Glomerular endothelial cell (primary cell): ENCODE measurements around the gene CFAP65. TPM values are rescaled to one million over a fixed set of nuclear protein-coding genes. Genes with fewer than 3 reads are reported as not detected.

ENCODE experiments used
- DNase-seq: peaks from one replicate; pipeline ENCODE4 v3.0.0-alpha.2; 2011; ENCODE audit warnings: low read depth, low spot score; ENCODE audit errors: extremely low read depth
- total RNA-seq: library from RNA; depleted of rRNA; stranded (reverse); fragments of >200 nt; gene quantifications from 2 replicates; pipeline ENCODE4 v1.2.3, GENCODE V29; 2015

Gene CFAP65
- total RNA-seq, 1 donor from 2014 or later, result not detected

DNA sequence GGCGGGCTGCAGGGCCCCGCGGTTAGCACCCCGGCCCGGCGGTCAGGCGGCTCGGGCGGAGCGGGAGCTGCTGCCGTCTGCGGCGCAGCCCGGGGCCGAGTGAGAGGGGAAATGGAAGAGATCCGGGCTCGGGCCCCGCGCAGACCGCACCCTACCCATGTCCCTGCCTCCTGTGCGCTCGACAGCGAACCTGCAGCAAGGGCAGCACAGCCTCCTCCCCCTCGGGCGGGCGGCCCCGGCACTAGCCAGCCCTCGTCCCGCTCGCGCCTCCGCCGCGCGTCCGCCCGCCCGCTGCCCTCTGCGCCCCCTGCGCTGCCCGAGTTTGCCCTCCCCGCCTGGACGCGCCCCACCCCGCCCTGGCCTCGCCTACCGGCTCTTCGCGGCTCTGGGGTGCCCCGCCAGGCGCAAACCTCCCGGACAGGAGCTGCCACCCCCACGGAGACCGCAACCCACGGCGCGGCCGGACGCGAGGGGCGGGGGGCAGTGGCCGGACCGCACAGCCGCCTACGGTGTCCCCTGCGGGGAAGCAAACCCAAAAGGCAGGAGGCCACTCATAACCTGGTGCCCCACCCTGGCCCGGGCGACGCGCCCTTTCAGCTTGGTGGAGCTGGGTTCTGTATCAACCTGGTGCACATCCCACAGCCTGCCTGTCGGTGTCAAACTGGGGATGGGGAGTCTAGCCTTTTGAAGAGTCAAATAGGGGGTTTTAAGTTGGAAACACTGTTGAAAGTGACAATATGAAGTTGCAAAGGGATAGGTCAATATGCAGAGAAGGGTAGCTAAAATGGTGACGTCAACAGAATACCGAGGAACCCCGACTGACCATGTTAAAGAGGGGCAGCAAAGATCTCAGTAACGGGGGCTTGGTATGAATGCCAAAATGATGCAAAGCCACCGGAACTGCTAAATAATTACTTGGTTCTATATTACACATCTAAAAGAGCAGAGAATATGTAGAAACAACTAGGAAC is 19.8 kb upstream of the CFAP65 start, which contains the start of gene IHH:
Gene IHH (minus strand): TSS at position 101 of the 971 bp plus-strand sequence. CDS start 454 bp downstream, outside the sequence.
- no peak for DNase-seq

DNA sequence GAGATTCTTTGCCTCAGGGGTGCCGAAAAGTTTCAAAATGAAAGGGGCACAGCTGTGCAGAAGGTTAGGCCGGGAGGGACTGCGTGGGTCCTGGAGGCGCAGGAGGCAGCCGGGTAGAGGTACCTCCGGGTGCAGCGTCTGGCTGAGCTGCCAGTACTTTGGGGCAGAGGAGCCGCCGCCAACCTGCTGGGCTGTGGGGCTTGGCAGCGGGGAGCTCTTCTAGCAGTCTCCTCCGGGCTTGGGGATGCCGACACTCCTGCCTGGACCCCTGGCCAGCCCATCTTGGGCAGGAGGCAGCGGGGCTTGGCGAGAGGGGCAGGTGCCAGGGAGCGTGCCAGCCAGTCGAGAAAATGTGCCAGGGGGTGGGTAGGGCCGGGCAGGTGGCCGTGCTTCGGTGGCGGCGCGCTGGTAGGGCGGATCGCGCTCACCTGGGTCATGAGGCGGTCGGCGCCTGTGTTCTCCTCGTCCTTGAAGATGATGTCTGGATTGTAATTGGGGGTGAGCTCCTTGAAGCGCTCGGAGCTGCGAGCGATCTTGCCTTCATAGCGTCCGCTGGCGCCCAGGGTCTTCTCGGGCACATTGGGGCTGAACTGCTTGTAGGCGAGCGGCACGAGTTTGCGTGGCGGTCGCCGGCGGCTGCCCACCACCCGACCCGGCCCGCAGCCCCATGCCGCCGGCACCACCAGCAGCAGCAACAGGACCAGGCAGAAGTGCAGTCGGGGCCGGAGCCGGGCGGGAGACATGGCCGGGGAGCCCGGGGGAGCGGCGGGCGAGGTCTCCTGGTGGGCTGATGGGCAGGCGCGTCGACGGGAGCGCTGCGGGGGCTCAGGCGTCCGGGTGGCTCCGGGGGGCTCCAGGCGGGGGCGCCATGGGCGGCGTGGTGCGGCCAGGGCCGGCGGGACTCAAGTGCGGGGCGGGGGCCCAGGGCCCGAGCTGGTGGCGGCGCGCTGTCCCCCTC is 18.7 kb upstream of the CFAP65 start:
- no peak for DNase-seq

- no peak for DNase-seq
These were observed 18.0 kb upstream of the CFAP65 start for GRCh38 chr2:219059375-219059724.

DNA sequence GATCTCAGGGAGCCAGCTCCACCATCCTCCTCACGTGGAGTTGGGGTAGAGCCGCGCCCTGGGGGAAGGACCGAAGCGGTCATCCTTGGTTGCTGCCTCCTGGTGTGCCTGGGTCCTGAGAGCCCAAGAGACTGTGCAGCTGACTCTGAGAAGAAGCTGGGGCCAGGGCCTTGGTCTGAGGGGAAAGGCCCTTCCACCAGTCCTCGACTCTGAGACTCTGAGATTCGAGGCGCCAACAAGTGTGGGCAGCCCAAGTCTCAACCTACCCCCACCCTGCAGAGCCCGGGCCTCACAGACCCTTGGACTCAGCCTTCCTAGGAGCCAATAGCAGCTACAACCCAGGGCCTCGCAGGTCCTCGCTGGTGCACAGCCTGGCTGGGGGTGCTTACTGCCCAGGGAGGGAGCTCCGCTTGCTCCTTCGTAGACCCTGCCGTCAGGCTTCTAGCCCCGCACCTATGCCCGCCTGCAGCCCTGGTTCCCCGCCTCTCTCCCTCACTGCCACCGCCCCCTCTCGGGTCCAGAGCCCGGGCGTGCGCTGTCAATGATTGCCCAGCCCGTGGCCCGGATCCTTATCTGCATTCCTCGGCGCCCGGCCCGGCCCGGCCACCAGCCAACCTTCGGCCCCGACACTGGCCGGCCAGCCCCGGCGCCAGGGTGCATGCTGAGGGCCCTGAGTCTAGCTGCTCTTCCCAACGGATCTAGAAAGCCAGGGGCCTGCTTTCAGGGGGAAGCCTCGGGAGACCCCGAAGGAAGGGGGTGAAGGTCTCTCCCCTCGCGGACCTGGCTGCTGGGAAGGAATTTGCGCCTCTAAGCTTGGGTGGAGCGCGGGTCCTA is 17.4 kb upstream of the CFAP65 start:
- DNase-seq, result no peak

DNA sequence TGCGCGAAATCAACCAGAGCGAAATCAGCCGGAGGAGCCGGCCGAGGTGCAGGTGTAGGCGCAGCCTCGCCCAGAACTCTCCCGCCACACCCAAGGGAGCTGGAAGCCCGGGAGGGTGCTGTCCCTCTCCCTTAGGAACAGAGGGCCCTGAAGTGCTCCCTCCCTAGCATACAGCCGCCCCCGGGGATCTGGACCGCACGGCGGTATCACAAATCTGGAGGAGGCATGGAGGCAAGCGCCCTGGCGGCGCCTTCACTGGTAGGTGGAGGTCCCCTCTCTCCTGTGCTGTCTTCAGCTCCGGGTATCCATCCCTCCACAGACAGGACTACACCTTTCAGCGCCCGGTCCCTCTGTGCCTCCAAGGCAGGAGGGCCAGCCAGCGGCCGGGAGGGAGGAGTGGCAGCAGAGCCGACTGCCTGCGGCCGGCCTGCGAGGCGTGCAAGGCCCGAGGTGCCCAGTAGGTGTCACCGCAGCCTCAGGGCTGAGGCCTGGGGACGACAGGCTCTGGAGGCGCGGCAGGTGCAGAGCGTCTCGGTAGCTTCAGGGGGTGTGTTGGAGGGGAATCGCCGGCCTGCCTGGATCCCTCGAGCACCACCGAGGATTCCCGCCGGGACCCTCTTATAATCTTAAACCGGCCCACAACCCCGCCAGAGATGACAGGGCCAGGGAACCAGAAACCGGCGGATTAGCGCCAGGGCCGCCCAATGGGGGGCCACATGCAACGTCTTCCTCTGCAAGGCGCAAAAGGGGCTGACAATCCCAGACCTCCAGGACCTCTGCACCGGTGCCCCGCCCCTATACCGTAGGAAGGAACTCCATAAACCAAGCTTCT is 16.6 kb upstream of the CFAP65 start:
- no peak for DNase-seq

DNA sequence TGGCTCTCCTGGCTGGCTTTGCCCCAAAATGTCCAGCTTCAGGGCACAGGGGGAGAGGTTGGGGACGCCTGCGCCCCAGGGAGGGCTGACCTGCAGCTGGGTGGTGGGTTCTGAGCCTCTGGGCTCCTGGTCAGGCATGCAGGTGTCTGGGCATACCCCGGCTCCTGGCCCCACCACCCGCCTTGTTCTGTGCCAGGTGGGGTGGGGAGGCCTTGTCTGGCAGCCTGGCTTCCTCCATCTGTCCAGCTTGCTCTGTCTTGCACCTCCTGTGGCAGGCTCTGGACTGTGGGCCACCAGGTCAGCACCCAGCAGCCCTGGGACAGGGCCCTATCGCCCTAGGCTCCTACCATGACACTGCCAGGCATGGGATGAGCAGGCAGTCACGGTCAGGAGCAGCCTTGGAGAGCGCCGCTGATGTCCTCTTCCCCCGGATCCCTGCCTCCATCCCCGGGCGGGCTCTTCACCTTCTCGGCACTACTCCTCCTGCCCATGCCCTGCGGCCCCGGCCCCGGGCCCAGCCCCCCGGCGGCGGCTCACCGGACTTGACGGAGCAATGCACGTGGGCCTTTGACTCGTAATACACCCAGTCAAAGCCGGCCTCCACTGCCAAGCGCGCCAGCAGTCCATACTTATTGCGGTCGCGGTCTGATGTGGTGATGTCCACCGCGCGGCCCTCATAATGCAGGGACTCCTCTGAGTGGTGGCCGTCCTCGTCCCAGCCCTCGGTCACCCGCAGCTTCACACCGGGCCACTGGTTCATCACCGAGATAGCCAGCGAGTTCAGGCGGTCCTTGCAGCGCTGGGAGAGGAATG is 15.8 kb upstream of the CFAP65 start:
- no peak for DNase-seq

DNA sequence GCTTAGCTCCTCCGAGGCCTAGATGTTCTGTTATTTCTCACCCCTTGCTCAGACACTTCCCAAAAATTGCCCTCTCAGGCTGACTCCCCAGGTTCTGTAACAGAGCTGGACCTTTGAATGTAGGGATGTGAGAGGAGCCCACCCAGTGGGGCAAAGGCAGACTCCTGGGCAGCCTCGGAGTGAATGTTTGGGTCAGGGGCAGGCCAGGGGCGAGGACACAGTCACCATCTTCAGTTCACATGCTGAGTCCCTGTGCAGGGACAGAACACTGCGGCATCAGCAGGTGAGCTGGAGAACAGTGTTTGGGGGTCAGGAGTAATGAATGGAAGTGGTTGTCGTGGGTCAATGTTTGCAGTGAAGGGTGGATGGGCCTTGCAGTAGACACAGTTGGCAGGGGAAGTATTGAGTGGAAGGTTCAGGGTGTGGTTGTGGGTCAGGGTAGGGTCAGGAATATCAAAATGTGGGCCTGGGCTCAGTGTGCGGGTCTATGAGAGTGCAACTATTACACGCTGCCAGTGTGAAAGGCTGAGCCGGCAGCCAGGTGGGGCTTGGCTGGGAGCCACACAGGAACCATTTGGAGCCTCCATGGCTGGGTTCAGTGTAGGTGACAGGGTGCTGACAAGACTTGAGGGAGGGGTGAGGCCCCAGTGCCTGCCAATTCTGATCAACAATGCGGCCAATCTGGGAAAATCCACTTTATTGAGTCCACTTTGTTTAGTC is 15.0 kb upstream of the CFAP65 start:
- no peak for DNase-seq

DNA sequence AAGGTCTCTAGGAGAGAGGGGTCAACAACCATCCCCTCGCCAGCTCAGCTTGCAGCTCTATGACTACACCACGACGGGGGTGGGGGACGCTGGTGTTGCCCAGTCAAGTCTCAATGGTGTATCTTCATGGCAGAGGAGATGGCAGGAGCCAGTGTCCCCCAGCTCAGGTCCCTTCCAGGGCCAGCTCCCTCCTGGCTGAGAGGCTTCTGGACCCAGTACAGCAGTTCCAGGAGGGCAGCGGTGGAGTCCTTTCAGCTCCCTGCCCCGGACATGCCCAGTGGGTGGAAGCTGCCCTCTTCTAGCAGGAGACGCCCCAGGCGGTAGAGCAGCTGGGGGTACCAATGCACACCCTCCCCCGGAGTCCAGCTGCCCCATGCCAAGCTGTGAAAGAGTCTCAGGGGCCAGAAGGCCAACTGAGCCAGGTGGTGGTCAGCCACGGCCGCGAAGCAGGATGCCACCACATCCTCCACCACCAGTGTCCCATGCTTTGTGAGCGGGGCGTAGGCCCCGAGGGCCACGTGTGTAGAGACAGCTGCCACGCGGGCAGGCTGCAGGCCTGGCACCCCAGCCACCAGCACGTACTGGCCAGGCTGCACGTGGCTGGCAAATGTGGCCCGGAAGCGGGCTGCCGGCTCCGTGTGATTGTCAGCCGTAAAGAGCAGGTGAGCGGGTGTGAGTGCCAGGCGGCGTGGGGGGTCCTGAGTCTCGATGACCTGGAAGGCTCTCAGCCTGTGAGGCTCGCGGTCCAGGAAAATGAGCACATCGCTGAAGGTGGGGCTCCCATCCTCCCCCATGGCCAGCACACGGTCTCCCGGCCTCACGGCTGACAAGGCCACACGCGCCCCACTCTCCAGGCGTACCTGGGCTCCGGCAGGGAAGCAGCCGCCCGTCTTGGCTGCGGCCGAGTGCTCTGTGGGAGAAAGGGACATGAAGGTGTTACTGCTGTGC is 13.9 kb upstream of the CFAP65 start:
- DNase-seq, result no peak

DNA sequence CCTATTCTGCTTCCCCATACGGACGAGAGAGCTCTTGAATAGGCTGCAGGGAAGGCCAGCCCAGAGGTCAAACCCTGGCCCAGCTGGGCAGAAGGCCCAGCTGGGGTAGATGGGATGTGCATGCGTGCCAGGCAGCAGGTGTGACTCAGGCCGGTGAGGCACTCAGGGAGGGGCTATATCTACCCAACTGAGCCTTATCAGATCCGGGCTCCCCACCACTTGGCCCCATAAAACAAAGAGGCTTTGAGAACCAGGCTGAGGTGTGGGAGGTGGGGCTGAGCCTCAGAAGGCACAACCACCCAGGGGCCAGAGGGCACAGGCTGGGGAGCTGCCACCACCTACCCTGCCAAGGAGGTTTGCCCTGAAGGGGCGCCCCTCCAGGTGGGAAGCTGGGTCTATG is 8.0 kb upstream of the CFAP65 start:
- DNase-seq, result no peak

DNA sequence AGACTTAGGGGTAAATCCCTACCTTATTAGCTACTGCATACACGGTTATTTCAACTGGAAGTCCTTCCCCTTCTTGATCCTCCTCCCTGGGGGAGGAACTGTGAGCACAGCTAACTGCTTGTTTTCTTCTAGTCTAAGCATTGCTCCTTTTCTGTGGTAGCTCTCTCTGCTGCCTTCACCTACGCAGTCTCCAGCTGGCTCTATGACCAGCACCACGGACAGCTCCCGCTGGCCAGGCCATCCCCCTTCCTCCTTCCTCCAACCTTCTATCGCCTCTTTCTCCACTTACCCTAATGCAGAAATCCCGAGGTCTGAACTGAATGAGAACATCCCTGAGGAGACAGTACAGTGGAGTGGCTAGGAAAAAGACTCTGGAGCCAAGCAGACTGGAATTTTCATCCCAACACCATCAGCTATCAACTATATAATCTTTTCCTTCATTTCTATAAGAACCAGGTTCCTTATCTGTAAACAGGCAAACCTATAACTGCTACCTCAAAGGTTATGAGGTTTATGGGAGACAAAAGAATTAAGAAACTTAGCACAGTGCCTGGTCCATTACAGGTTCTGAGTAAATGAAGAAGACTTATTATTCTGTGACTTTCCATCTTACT is 4.7 kb upstream of the CFAP65 start:
- no peak for DNase-seq

DNA sequence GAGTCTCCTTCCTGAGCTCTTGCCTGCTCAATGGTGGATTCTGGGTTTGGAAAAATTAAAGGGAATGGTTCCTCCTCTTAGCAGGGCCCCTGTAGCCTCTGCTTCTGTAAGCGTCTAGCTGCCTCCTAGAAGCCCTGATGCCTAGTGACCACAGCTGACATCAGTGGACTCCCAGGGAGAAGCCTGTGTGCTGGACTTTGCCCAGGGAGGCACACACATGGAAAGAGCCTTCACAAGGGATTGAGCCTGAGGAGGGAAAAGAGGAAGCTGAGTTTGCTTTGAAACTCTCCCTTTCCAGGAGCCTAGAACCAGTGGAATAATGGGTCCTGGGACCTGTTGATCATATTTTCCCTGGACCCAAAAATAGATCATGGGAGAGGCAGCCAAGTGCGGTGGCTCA is 1.4 kb upstream of the CFAP65 start:
- no peak for DNase-seq

DNA sequence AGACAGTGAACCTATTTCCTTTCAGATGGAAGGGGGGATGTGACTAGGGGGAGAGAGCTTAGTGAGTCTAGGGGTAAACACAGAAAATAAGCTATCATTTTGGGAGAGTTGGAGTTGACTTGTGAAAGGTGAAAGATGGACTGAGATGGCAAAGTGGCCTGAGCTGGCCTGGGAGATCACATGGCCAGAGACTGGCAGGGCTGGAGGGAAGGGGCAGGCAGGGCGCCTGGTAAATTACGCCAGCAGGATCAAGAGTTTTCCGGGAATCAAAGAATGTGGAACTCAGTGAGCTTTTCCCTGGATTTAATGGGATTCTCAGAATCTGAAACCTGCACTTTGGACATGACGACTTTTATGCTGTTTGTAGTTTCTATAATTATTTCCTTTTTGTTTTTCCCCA is 841 bp upstream of the CFAP65 start:
- DNase-seq, result no peak

- no peak for DNase-seq
These were observed 2.7 kb downstream of the CFAP65 start for GRCh38 chr2:219038600-219038999.

GRCh38 chr2:219037783-219038499 is 3.4 kb downstream of the CFAP65 start:
- DNase-seq, result no peak

DNA sequence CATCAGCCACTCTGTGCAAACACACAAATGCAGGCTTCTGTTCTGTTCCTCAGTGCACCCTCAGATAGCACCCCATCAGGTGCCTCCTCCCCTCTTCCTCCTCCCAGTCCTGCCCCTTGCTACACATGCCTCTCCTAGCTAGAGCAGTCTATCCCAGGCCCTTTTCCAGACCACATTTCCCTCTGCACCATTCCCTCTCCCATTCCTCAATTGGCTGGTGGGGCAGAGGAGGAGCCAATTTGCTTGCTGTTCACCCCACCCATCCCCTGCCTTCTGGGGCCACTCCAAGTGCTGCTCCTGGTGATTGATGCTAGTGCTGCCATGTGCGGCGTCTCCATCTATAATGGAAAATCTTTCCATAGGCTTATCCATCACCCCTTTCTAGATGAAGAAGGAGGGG is 5.4 kb downstream of the CFAP65 start:
- no peak for DNase-seq

- DNase-seq, result no peak
These were observed 6.5 kb downstream of the CFAP65 start for GRCh38 chr2:219034823-219035222.
